SU-DHL-6 (cell line): Measurements from ENCODE around the gene KRTAP5-3.

Source experiments
- H2AFZ ChIP-seq: fragments of 200-600 bp; sonication (generic); 2 replicates; pipeline ENCODE4 v1.6.1; 2014; ENCODE audit warnings: low read depth, mild to moderate bottlenecking, moderate library complexity, mixed read lengths, antibody characterized with exemption, low read length; ENCODE audit not compliant: severe bottlenecking
- H3F3A ChIP-seq: fragments of 200-600 bp; shearing (Covaris generic); 2 replicates; pipeline ENCODE4 v1.6.0; 2016; ENCODE audit warnings: antibody characterized with exemption, mild to moderate bottlenecking; ENCODE audit not compliant: insufficient read depth
- H3K27ac ChIP-seq: fragments of 200-600 bp; sonication (generic); 2 replicates; pipeline ENCODE4 v1.5.1; 2016; ENCODE audit warnings: low read depth, mild to moderate bottlenecking, low read length, moderate library complexity, mixed read lengths
- H3K27me3 ChIP-seq: fragments of 200-600 bp; sonication (generic), shearing (Covaris generic); 2 replicates; pipeline ENCODE4 v1.6.0; 2014; ENCODE audit warnings: mild to moderate bottlenecking, low read length
- H3K36me3 ChIP-seq: fragments of 200-600 bp; sonication (generic); 2 replicates; pipeline ENCODE4 v1.6.1; 2014; ENCODE audit warnings: mild to moderate bottlenecking, low read length, mixed read lengths
- H3K4me2 ChIP-seq: fragments of 300-600, 200-600 bp; shearing (Covaris generic), sonication (generic); 2 replicates; pipeline ENCODE4 v1.6.0; 2014; ENCODE audit warnings: low read length, low read depth, mild to moderate bottlenecking; ENCODE audit not compliant: poor library complexity, severe bottlenecking
- H3K4me3 ChIP-seq: fragments of 200-600 bp; sonication (generic); 2 replicates; pipeline ENCODE4 v1.5.1; 2014; ENCODE audit warnings: antibody characterized with exemption, low read length, mild to moderate bottlenecking, mixed read lengths; ENCODE audit not compliant: insufficient read depth, poor library complexity, severe bottlenecking
- H3K79me2 ChIP-seq: fragments of 200-600 bp; sonication (generic); 2 replicates; pipeline ENCODE4 v1.6.1; 2014; ENCODE audit warnings: mild to moderate bottlenecking, low read length, moderate library complexity; ENCODE audit not compliant: insufficient read depth
- H3K9ac ChIP-seq: fragments of 200-600 bp; sonication (generic); 2 replicates; pipeline ENCODE4 v1.7.0; 2014; ENCODE audit warnings: mild to moderate bottlenecking, low read length
- H3K9me2 ChIP-seq: fragments of 200-600 bp; sonication (generic); replicated peaks from 2 replicates; pipeline ENCODE4 v1.6.1; 2014; ENCODE audit warnings: low read length; ENCODE audit not compliant: insufficient read depth
- H3K9me3 ChIP-seq: fragments of 200-600 bp; sonication (generic); 2 replicates; pipeline ENCODE4 v1.6.1; 2014; ENCODE audit warnings: low read length, mixed read lengths; ENCODE audit not compliant: insufficient read depth
- H4K20me1 ChIP-seq: fragments of 200-600 bp; sonication (generic); 2 replicates; pipeline ENCODE4 v1.6.1; 2014; ENCODE audit warnings: low read depth, mild to moderate bottlenecking, antibody characterized with exemption, low read length, moderate library complexity, mixed read lengths
- CTCF ChIP-seq: fragments of 200-600 bp; sonication (generic); IDR thresholded peaks from one replicate; pipeline ENCODE4 v1.5.1; 2017; ENCODE audit warnings: antibody characterized with exemption, mild to moderate bottlenecking, low read length, moderate library complexity; ENCODE audit not compliant: insufficient read depth, poor library complexity, severe bottlenecking
- EZH2phosphoT487 ChIP-seq: fragments of 200-600 bp; sonication (generic), shearing (Covaris generic); conservative IDR thresholded peaks from 2 replicates; pipeline ENCODE4 v1.6.1; 2018; ENCODE audit warnings: mild to moderate bottlenecking, antibody characterized with exemption, low read length, moderate library complexity, mixed read lengths

Gene KRTAP5-3

GRCh38 chr11:1573903-1574237 lies 34.4 kb downstream of the KRTAP5-3 start:
- Histone ChIP-seq H3K79me2 (no peaks in the 10 kb centered on the region), H3K9ac (peak overlapping the region; percentile 32; the same call in 1 of the 2 replicates), H3K9me2 (no peaks in the 10 kb centered on the region), H3K27ac (no peak overlapping the region), H4K20me1 (no peaks in the 10 kb centered on the region), H3K36me3 (no peaks in the 10 kb centered on the region), H3K4me3 (peak overlapping the region; percentile 47), H3F3A (no peaks in the 10 kb centered on the region), H3K9me3 (no peaks in the 10 kb centered on the region), H3K27me3 (no peaks in the 10 kb centered on the region), H3K4me2 (peak overlapping the region; percentile 68), H2AFZ (no peak overlapping the region)
- TF ChIP-seq EZH2phosphoT487 (no peak), CTCF (no peak)

GRCh38 chr11:1573077-1573902 lies 35.0 kb downstream of the KRTAP5-3 start:
- Histone ChIP-seq H2AFZ (no peak overlapping the region), H3K27ac (no peak overlapping the region)

GRCh38 chr11:1572197-1573076 lies 35.8 kb downstream of the KRTAP5-3 start, which contains the start of gene DUSP8:
TSS of gene DUSP8 (minus strand) at chr11:1572271. CDS start at chr11:1565826, 6,445 bp downstream.
- Histone ChIP-seq H3K9ac (peak within 1 kb of the TSS; percentile 51), H3K27me3 (no peaks in the 10 kb centered on the region), H3F3A (no peaks in the 10 kb centered on the region), H3K9me3 (no peaks in the 10 kb centered on the region), H4K20me1 (no peaks in the 10 kb centered on the region), H3K79me2 (no peaks in the 10 kb centered on the region), H2AFZ (peak within 1 kb of the TSS; percentile 63), H3K4me3 (peak within 1 kb of the TSS; percentile 53), H3K36me3 (no peaks in the 10 kb centered on the region), H3K4me2 (peak within 1 kb of the TSS; percentile 68), H3K9me2 (no peaks in the 10 kb centered on the region), H3K27ac (no peak within 1 kb of the TSS)
- no peak for TF ChIP-seq EZH2phosphoT487
- TF ChIP-seq CTCF: no peak

More at GRCh38 chr11:1573077-1573902, 35.0 kb downstream of the KRTAP5-3 start:
- Histone ChIP-seq H3K4me3 (peak overlapping the region; percentile 53), H3F3A (no peaks in the 10 kb centered on the region), H3K9me3 (no peaks in the 10 kb centered on the region), H3K9me2 (no peaks in the 10 kb centered on the region), H4K20me1 (no peaks in the 10 kb centered on the region), H3K4me2 (peak overlapping the region; percentile 68), H3K79me2 (no peaks in the 10 kb centered on the region), H3K36me3 (no peaks in the 10 kb centered on the region), H3K9ac (peak overlapping the region; percentile 51; the same call in 1 of the 2 replicates), H3K27me3 (no peaks in the 10 kb centered on the region)
- TF ChIP-seq EZH2phosphoT487: no peak
- no peak for TF ChIP-seq CTCF
